Left kidney (tissue), 2 donors: ENCODE data around the gene ATP5F1A. TPM values are rescaled to one million over a fixed set of nuclear protein-coding genes. Genes with fewer than 3 reads are reported as not detected.
"Not testable (repeated sequence)": the region's sequence is repeated elsewhere in the genome, so short reads cannot be mapped to it uniquely, and the experiment has no call there.

ENCODE experiments used
- DNase-seq: peaks from one replicate; pipeline ENCODE4 v3.0.0-alpha.2; 2013
- polyA plus RNA-seq: library from polyadenylated mRNA; unstranded; fragments of 120-200 nt; gene quantifications from one replicate; pipeline ENCODE4 v1.2.1, GENCODE V29; 2013; ENCODE audit not compliant: insufficient read length

ATP5F1A gene
- polyA plus RNA-seq, 1 donor: 771 TPM

DNA sequence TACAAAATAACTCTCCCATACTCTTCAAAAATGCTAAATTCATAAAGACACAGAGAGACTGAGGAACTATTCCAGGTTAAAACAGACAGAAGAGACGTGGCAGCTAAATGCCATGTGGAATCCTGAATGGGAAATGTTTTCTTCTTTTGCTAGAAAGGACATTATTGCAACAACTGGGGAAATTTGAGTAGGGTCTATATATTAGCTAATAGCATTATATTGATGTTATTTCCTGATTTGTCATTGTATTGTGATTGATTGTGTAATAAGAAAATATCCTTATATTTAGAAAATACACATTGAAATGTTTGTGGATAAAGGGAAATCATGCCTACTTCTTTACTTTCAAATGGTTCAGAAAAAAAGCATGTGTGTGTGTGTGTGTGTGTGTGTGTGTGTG, 49.5 kb downstream of the ATP5F1A start:
- no peak for DNase-seq

DNA sequence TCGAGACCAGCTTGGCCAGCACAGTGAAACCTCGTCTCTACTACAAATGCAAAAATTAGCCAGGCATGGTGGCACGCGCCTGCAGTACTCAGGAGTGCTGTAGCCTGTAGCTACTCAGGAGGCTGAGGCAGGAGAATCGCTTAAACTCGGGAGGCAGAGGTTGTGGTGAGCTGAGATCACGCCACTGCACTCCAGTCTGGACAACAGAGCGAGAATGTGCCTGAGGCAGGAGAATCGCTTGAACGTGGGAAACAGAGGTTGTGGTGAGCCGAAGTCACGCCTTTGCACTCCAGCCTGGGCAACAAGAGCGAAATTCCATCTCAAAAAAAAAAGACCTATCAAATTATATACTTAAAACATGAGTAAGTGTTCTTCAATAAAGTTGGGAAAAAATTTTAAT, 50.7 kb downstream of the ATP5F1A start:
- not testable (repeated sequence) for DNase-seq

DNA sequence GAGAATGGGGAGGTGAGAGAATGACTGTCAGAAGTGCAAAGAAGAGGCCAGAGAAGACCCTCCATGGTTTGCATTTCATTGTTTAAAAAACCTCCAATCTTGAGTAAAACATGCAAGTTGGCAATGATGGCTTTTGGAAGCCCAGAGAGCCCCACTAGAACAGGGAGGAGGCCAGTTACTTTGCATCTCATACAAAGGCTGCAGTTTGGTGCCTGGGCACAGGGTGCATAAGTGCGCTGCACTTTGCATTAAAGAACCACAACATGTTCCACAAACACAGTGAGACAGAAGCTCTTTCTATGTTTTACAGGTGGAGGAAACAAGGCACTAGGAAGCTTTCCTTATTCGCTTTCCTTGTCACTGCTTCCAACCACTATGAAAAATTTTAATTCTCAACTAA, 51.4 kb downstream of the ATP5F1A start:
- no peak for DNase-seq

DNA sequence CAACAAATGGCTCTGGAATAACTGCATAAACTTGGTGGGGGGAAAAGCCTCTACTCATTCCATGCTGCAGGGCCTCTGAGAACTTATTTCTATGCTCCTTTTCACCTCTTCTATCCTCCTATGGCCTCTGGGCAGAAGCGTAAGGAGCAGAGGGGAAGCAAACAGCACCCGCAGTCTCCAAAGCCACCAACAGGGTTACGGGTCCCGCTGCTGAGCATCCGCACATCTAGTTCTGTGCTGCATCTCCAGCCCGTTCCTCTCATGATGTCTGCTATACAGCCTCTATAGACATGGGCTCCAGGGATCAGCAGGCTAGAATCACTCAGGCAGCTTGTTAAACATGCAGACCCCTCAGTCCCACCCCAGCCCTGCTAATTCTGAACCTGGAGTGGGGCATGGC, 52.0 kb downstream of the ATP5F1A start:
- DNase-seq: no peak

DNA sequence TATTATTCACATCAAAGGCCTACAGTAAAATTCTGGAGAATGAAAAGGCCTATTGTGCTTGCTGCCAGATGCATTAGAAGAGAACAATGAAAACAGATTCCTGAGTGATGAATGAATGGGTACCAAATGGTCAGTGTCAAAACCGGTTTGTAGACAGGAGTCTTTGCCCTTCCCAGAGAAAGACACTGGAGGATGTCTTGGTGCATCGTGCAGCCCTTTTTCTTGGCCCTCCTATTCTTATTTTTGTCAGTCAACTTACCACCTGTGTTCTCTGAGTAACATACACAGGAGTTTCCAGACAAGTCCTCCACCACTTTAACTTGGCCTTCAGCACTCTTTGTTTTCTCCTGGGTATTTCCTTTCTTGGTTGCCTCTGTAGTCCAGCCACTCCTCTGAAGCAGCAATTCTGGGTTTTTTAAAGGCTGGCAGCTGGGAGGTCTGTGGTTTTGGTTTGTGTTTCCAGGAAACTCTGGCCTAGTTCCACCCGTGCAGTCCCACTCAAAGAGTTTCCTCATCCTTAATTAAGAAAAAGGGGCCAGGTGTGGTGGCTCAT, 55.4 kb downstream of the ATP5F1A start:
- DNase-seq: no peak

DNA sequence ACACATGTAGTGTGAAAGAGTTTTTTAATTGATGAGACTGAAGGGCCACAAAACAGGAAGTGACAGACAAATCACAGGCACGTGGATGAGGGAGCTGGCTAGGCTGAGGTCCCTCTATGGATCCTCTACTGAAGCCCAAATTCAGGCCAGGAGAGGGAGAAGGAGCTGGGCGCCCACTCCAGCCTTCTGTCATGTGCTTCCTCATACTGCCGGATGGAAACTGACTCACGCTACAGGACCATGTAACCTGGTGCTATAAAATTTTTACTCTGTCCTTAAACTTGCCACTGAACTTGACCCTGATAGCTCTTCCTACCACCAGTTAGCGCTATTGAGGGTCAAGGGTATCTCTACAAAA, 57.4 kb downstream of the ATP5F1A start:
- DNase-seq: no peak

DNA sequence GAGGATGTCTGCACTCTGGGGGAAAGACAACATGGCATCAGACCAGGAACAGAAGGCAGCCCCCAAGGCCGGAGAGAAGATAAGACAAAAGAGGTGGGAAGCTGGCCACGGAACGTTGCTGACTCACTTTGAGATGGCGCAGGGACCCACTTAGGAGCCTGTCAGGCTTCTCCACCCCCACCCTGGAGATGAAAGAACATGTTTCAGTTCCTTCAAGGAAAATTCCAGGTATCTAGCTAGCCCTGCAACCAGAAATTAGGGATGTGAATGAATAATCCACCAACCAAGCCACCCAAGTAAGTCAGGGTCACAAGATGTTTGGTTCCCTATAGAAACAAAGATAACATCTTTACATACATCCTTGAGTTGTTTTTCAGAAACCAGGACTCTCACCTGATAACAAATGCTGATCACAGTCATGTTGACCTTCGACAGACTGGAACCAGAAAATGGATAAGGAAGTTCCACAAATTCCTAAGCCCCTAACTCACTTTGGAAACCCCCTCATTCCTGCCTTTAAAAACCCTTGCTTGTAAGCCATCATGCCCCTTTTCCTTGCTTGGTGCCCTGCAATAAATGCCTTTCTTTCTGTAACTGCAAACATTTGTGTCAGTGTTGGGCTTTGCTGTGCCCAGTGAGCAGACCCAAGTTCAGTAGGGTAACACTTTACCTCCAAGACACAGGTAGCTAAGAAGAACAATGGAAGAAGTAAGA, 57.9 kb downstream of the ATP5F1A start:
- DNase-seq: no peak

DNA sequence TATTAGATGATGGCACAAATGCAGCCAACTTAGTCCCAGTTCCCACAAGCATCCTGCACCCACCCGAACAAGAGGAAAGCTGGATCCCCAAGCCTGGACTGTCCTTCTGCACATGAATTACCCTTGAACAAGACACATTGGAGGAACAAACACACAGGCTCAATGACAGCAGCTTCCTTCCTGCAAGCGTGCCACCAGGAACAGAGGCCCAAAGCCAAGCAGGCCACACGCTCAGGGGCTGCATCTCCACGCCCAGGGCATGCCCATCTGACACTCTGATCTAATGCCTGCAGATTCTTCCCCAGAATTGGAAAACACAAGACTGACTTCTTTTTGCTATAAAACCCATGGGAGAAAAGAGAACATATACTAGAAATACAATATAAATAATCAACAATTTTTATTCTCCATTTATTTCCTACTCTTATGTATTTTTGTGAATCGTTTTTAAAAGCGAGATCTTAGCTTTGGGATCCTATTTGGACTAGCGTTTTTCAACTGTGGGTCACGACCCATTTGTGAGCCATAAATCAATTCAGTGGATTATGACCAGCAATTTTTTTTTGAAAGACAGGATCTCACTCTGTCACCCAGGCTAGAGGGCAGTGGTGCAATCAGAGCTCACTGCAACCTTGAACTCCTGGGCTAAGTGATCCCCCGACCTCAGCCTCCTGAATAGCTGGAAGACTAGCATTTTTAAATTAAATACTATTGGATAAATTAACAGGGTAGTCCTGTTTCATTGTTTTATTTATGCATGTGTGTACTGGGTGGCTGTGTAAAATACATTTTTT, 60.4 kb downstream of the ATP5F1A start:
- DNase-seq: no peak

DNA sequence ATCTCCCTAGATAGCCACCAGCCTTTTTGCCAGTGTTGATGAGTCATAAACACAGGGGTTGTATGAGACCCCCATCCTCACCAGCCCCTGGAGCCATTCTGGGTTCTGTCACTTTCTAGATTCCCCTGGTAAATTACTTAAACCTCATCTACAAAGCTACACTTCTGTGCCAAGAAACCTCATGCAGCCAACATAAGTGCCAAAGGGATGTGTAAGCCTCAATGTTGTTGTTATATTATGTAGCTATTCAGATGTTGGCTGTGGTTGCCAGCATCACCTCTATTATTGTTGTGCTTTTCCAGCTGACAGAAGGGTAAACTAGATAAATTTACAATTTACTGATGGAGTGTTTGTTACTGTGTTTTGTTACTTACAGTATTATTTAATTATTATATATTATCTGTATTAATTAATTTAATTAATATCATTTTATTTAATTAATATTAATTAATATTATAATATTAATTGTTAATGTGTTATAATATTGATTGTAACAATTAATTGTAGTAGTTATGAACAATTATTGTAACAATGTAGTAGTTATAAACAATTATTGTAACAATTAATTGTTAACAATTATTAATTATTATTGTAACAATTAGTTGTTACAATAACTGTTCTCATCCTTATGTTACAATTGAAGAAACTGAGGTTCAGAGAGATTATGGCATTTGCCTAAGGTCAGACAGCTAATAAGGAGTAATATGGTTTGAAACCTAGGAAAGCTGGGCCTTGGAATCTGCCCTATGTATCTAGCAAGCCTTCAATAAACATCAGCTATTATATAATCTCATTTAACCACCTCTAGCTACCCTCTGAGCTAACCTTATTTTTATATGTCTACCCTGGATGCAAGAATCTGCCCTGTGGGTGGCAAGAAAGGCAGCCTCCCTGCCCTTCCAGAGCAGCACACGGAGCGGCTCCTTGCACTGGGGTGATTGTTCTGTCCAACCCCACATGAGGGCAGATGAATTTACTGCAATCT, 62.1 kb downstream of the ATP5F1A start:
- no peak for DNase-seq

DNA sequence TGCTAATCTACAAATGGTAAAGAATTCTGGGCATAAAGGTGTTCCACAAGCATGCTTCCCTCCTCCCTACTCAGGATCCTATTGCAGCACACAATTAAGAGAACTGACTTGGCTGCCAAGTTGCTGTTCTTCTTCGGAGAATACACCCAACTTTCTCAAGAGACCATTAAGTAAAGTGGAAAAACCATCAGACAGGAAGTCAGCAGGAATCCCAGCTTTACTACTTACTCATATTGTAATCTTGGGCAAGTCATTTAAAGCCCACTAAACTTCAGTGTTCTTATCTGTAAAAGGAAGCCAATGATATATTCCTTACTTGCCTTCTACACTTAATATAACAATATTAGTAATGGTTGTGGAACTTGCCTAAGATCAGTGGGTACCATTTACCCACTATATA, 63.9 kb downstream of the ATP5F1A start:
- DNase-seq: no peak

DNA sequence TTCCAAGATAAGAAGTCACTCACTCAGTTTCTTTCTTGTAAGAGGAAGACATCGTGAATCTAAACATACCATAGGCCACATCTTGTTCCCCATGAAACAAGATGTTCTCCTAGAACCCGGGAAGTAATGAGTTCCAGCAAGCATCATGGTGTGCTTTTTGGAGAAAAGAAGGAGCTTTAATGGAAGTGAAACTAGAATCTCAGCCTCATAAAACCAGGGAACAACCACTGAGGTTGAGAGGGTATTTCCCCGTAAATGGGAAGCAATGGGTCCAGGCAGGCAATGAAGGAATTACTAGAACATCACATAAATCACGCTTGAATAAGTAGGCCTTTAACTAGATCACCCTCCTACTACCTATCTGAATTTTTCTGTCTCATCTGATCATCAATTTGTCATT, 66.4 kb downstream of the ATP5F1A start:
- no peak for DNase-seq

Other genes with a start within 250 kb of the ATP5F1A start
- gene EPG5, start 131.0 kb downstream of the ATP5F1A start, polyA plus RNA-seq: 33.6 TPM
- gene PSTPIP2, start 26.0 kb downstream of the ATP5F1A start, polyA plus RNA-seq: 17.1 TPM
- gene HAUS1, start 6.1 kb upstream of the ATP5F1A start, polyA plus RNA-seq: 54.2 TPM